ENCODE measurements around the gene HOXA7. TPM values are rescaled to one million over a fixed set of nuclear protein-coding genes. Genes with fewer than 3 reads are reported as not detected.

HOXA7 gene
- total RNA-seq, 2 donors from 2014 or later = 21.9 to 24.4 TPM

- Histone ChIP-seq H3K4me3 (peak overlapping the region; percentile 22), H3K9me3 (no peaks in the 10 kb centered on the region), H3K27me3 (no peaks in the 10 kb centered on the region), H3K27ac (peak overlapping the region; percentile 75), H3K36me3 (no peaks in the 10 kb centered on the region), H3K4me1 (peaks cover 18% of the 10 kb centered on the region), H3K9ac (ENCODE audit: low read depth in 2 of 2, low read length in 2 of 2) (peak overlapping the region; percentile 77 to 97)
- DNase-seq = peak; percentile 81
- intact Hi-C loops (cut with DNase I) = no loop called here
- TF ChIP-seq CTCF (IDR thresholded peaks at IDR 0.05) = no peak
Observed at GRCh38 chr7:27115221-27116026, 41.1 kb downstream of the HOXA7 start.

DNA sequence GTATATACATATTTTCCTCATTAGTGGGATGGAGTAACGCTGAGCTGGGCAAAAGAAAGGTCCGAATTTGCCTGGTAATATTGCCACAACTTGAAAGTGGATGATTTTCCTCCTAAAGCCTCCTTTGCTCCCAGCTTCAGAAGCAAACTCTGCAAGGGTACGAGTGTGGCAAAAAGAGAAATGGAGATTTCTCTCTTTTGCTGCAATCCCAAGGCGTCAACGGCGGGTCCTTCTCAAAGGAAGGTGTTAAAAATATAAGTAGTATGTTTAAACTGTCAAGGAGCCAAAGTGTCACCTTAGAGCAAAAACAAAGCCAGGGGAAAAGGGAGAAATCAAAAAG is 41.6 kb downstream of the HOXA7 start:
- peak overlapping the region; percentile 77 to 97 for H3K9ac ChIP-seq (ENCODE audit: low read depth in 2 of 2, low read length in 2 of 2)
- H3K36me3 ChIP-seq = no peaks in the 10 kb centered on the region
- peaks cover 15% of the 10 kb centered on the region for H3K4me1 ChIP-seq
- TF ChIP-seq CTCF (IDR thresholded peaks at IDR 0.05) = no peak
- peak overlapping the region; percentile 22 for H3K4me3 ChIP-seq
- peak overlapping the region; percentile 75 for H3K27ac ChIP-seq
- intact Hi-C loops (cut with DNase I) = no loop called here
- no peak for DNase-seq
- H3K9me3 ChIP-seq = no peaks in the 10 kb centered on the region
- no peaks in the 10 kb centered on the region for H3K27me3 ChIP-seq

DNA sequence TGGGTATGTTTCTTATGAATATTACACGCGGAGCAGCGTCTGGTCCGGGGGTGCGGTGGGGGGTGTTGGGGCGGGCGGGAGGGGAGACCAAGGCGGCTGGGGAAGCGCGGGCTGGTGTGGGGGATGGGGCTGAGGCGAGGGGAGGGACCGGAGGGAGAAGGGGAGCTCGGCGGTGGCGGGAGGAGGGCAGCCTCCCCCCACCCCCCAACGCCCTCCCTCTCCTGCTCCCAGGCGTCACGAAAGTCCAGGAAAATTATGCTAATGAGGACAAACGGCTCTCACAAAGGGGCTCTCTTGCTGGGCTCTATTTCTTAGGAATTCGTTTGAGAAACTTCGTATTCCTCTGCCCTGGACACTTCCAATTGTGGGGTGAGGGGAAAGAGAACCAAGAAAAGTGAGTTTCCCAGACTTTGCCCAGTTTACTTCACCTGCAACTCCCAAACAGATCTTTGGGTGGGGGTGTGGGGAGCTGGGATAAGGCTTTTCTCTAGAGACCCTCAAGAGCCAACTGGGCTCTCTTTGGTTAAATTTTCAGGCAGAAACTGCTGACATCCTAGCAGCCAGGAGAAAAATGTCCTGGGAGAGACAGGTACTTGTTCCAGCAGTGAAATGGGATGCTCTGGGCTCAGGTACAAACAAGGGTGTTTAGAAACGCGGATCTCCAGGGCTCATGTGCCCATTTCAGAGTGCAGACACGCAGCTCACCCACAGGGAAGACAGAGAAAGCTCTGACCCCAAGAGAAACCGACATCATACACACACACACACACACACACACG is 42.3 kb downstream of the HOXA7 start:
- Histone ChIP-seq H3K9me3 (no peaks in the 10 kb centered on the region), H3K27me3 (no peaks in the 10 kb centered on the region), H3K4me3 (peak overlapping the region; percentile 48), H3K27ac (peak overlapping the region; percentile 91), H3K9ac (ENCODE audit: low read depth in 2 of 2, low read length in 2 of 2) (peak overlapping the region; percentile 56 to 91), H3K36me3 (no peaks in the 10 kb centered on the region), H3K4me1 (peaks cover 15% of the 10 kb centered on the region)
- intact Hi-C loops (cut with DNase I) = no loop called here
- no peak for TF ChIP-seq CTCF (IDR thresholded peaks at IDR 0.05)
- peak; percentile 70 for DNase-seq

GRCh38 chr7:27112955-27113949 is 43.2 kb downstream of the HOXA7 start:
- H3K27ac ChIP-seq = peak overlapping the region; percentile 91
- no peaks in the 10 kb centered on the region for H3K9me3 ChIP-seq
- H3K9ac ChIP-seq (ENCODE audit: low read depth in 2 of 2, low read length in 2 of 2) = peak overlapping the region; percentile 59 to 81
- H3K36me3 ChIP-seq = no peaks in the 10 kb centered on the region
- H3K27me3 ChIP-seq = no peaks in the 10 kb centered on the region
- no peak for TF ChIP-seq CTCF (IDR thresholded peaks at IDR 0.05)
- intact Hi-C loops (cut with DNase I) = no loop called here
- peaks cover 8% of the 10 kb centered on the region for H3K4me1 ChIP-seq
- peak overlapping the region; percentile 48 for H3K4me3 ChIP-seq
- peak; percentile 86 for DNase-seq

GRCh38 chr7:27112361-27112760 is 44.1 kb downstream of the HOXA7 start:
- H3K27me3 ChIP-seq = no peaks in the 10 kb centered on the region
- intact Hi-C loops (cut with DNase I) = no loop called here
- no peak for DNase-seq
- H3K9me3 ChIP-seq = no peaks in the 10 kb centered on the region
- peak overlapping the region in 1 of 2 donors; percentile 29 for H3K9ac ChIP-seq (ENCODE audit: low read depth in 2 of 2, low read length in 2 of 2)
- H3K4me1 ChIP-seq = peaks cover 8% of the 10 kb centered on the region
- no peak overlapping the region for H3K4me3 ChIP-seq
- H3K27ac ChIP-seq = peak overlapping the region; percentile 91
- no peak for TF ChIP-seq CTCF (IDR thresholded peaks at IDR 0.05)
- no peaks in the 10 kb centered on the region for H3K36me3 ChIP-seq

All from colonic mucosa (tissue), 4 donors.